HCT116 (cell line): ENCODE data around the gene TMPRSS11E.

Experiments
- CTCF ChIP-seq, 3 experiments: fragments of 200-600 bp in 1 of 3; sonication (generic) in 1 of 3; IDR thresholded peaks in 2 of 3; conservative IDR thresholded peaks in 1 of 3; 2 replicates each; pipeline ENCODE4 v1.5.1; 2012 to 2017; ENCODE audit warnings: low read depth in 2 of 3, low read length in 2 of 3, antibody characterized with exemption in 1 of 3, borderline replicate concordance in 1 of 3, control low read depth in 1 of 3, mild to moderate bottlenecking in 1 of 3, mixed read lengths in 1 of 3, mixed run types in 1 of 3, moderate library complexity in 1 of 3; ENCODE audit not compliant: insufficient read depth in 1 of 3
- JUND ChIP-seq: IDR thresholded peaks from 2 replicates; pipeline ENCODE4 v1.6.1; 2012
- POLR2A ChIP-seq: IDR thresholded peaks from 2 replicates; pipeline ENCODE4 v1.7.0; 2011; ENCODE audit warnings: borderline replicate concordance; ENCODE audit not compliant: insufficient read depth, insufficient read length; ENCODE audit errors: extremely low read depth

- TF ChIP-seq CTCF (IDR thresholded peaks at IDR 0.05 in 2 of 3, conservative IDR thresholded peaks at IDR 0.05 in 1 of 3; ENCODE audit: borderline replicate concordance in 1 of 3, insufficient read depth in 1 of 3, low read depth in 2 of 3, low read length in 2 of 3) (no peak), JUND (no peak), POLR2A (no peak)
These were observed 43.7 kb downstream of the TMPRSS11E start for GRCh38 chr4:68490826-68491457.
